Hepatocyte (in vitro differentiated cells): Measurements from ENCODE around the gene FBXO42.

Source experiments
- CTCF ChIP-seq: fragments of 200-600 bp; sonication (generic); IDR thresholded peaks from 2 replicates; pipeline ENCODE4 v1.5.1; 2016; ENCODE audit warnings: antibody characterized with exemption, mild to moderate bottlenecking; ENCODE audit not compliant: poor library complexity
- EZH2 ChIP-seq: fragments of 200-600 bp; sonication (generic); IDR thresholded peaks from 2 replicates; pipeline ENCODE4 v1.6.1; 2016; ENCODE audit warnings: antibody characterized with exemption, mild to moderate bottlenecking, borderline replicate concordance
- EZH2phosphoT487 ChIP-seq: fragments of 200-600 bp; sonication (generic); IDR thresholded peaks from one replicate; pipeline ENCODE4 v1.6.1; 2018; ENCODE audit warnings: antibody characterized with exemption, mild to moderate bottlenecking, low read depth, moderate library complexity; ENCODE audit not compliant: unreplicated experiment, severe bottlenecking

GRCh38 chr1:16392740-16393569 lies 40.7 kb upstream of the FBXO42 start:
- TF ChIP-seq CTCF (no peak), EZH2 (no peak), EZH2phosphoT487 (no peak)
